ENCODE measurements around the gene ZFP36L1. TPM values are rescaled to one million over a fixed set of nuclear protein-coding genes. Genes with fewer than 3 reads are reported as not detected.

Gene ZFP36L1
- total RNA-seq, 1 donor from 2014 or later: 42.9 TPM

DNA sequence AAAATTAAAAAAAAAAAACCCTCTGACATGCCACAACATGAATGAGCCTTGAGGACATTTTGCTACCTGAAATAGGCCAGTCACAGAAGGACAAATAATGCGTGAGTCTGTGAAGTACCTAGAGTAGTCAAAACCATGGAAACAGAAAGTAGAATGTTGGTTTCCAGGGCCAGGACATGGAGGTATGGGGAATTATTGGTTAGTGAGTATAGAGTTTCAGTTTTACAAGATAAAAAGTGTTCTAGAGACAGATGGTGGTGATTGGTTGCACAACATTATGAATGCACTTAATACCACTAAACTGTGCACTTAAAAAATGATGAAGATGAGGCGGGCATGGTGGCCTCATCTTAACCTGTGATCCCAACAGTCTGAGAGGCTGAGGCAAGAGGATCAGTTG is 47.6 kb upstream of the ZFP36L1 start:
- Mint-ChIP-seq H3K4me1 (peaks cover 17% of the 10 kb centered on the region), H3K27me3 (ENCODE audit: insufficient read depth, low read depth) (peaks cover 6% of the 10 kb centered on the region), H3K27ac (no peak overlapping the region), H3K36me3 (peaks cover 20% of the 10 kb centered on the region), H3K9me3 (peaks cover 31% of the 10 kb centered on the region), H3K4me3 (no peak overlapping the region)
- no peaks in the 10 kb centered on the region for H3K9me3 ChIP-seq (ENCODE audit: low read depth)
- no peak for TF ChIP-seq EZH2 (IDR thresholded peaks at IDR 0.05)
- TF ChIP-seq CTCF (IDR thresholded peaks at IDR 0.05): no peak
- TF ChIP-seq EZH2phosphoT487 (IDR thresholded peaks at IDR 0.05): no peak
- no peaks in the 10 kb centered on the region for H3F3A ChIP-seq (ENCODE audit: low read depth)
- H4K20me1 ChIP-seq (ENCODE audit: low read depth): no peaks in the 10 kb centered on the region
- H3K4me2 ChIP-seq: no peak overlapping the region
- no peaks in the 10 kb centered on the region for H3K27me3 ChIP-seq
- no peak for DNase-seq (ENCODE audit: low spot score)
- no peak overlapping the region for H3K27ac ChIP-seq
- H3K9ac ChIP-seq: no peak overlapping the region
- H2AFZ ChIP-seq (replicated peaks): no peak overlapping the region
- H3K79me2 ChIP-seq (ENCODE audit: low read depth): no peaks in the 10 kb centered on the region
- H3K36me3 ChIP-seq: no peaks in the 10 kb centered on the region
- H3K4me3 ChIP-seq: no peak overlapping the region
- H3K4me1 ChIP-seq: no peaks in the 10 kb centered on the region

DNA sequence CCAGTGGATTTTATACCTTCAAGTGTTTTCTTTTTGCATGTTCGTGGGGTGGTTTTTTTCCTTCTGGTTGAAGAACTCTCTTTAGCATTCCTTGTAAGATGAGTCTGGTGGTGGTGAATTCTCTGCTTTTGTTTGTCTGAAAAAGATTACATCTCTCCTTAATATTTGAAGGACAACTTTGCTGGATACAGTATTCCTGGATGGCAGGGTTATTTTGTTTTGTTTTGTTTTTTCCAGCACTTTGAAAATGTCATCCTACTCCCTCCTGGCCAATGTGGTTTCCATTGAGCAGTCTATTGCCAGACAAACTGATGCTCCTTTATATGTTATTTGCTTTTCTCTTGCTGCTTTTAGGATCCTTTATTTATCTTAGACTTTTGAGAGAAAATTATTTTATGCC is 43.2 kb upstream of the ZFP36L1 start:
- Mint-ChIP-seq H3K27me3 (ENCODE audit: insufficient read depth, low read depth) (no peaks in the 10 kb centered on the region), H3K36me3 (peaks cover 20% of the 10 kb centered on the region), H3K27ac (no peak overlapping the region), H3K4me1 (no peaks in the 10 kb centered on the region), H3K9me3 (peaks cover 34% of the 10 kb centered on the region), H3K4me3 (no peak overlapping the region)
- TF ChIP-seq EZH2 (IDR thresholded peaks at IDR 0.05) (no peak), EZH2phosphoT487 (IDR thresholded peaks at IDR 0.05) (no peak), CTCF (IDR thresholded peaks at IDR 0.05) (no peak)
- no peaks in the 10 kb centered on the region for H3K36me3 ChIP-seq
- H2AFZ ChIP-seq (replicated peaks): no peak overlapping the region
- H3K9me3 ChIP-seq (ENCODE audit: low read depth): peaks cover 5% of the 10 kb centered on the region
- H3K9ac ChIP-seq: no peak overlapping the region
- H3K4me3 ChIP-seq: no peak overlapping the region
- DNase-seq (ENCODE audit: low spot score): no peak
- no peak overlapping the region for H3K4me2 ChIP-seq
- no peaks in the 10 kb centered on the region for H3K4me1 ChIP-seq
- no peaks in the 10 kb centered on the region for H3K27me3 ChIP-seq
- H4K20me1 ChIP-seq (ENCODE audit: low read depth): no peaks in the 10 kb centered on the region
- H3F3A ChIP-seq (ENCODE audit: low read depth): no peaks in the 10 kb centered on the region
- H3K79me2 ChIP-seq (ENCODE audit: low read depth): no peaks in the 10 kb centered on the region
- no peak overlapping the region for H3K27ac ChIP-seq

- Mint-ChIP-seq H3K4me3 (no peak overlapping the region), H3K9me3 (peaks cover 39% of the 10 kb centered on the region), H3K27ac (no peak overlapping the region)
Measured at GRCh38 chr14:68834816-68835215, 41.9 kb upstream of the ZFP36L1 start.

More at GRCh38 chr14:68834816-68835215, 41.9 kb upstream of the ZFP36L1 start:
- TF ChIP-seq CTCF (IDR thresholded peaks at IDR 0.05) (no peak), EZH2phosphoT487 (IDR thresholded peaks at IDR 0.05) (no peak), EZH2 (IDR thresholded peaks at IDR 0.05) (no peak)
- Histone ChIP-seq H3K27me3 (no peaks in the 10 kb centered on the region), H3K4me2 (no peak overlapping the region), H2AFZ (replicated peaks) (no peak overlapping the region), H3K27ac (no peak overlapping the region), H3K9me3 (ENCODE audit: low read depth) (peaks cover 5% of the 10 kb centered on the region), H3K36me3 (no peaks in the 10 kb centered on the region), H3K79me2 (ENCODE audit: low read depth) (no peaks in the 10 kb centered on the region), H4K20me1 (ENCODE audit: low read depth) (no peaks in the 10 kb centered on the region), H3K4me1 (no peaks in the 10 kb centered on the region), H3K9ac (no peak overlapping the region), H3K4me3 (no peak overlapping the region), H3F3A (ENCODE audit: low read depth) (no peaks in the 10 kb centered on the region)
- DNase-seq (ENCODE audit: low spot score): no peak
- Mint-ChIP-seq H3K27me3 (ENCODE audit: insufficient read depth, low read depth) (no peaks in the 10 kb centered on the region), H3K4me1 (no peaks in the 10 kb centered on the region), H3K36me3 (peaks cover 20% of the 10 kb centered on the region)
